GM13977 (cell line): ENCODE data around the gene NUP188.

Source experiments
- DNase-seq: peaks from one replicate; pipeline ENCODE4 v3.0.0; 2012; ENCODE audit warnings: low spot score
- in situ Hi-C: fragments of 300-500 bp; cut with MboI; formaldehyde crosslinking; loops from one replicate; pipeline ENCODE4 v1.12.0; 2022; ENCODE audit warnings: low sequenced_read_pairs, low pct_unique_long_range_greater_than_20kb, mixed read lengths, inconsistent platforms; ENCODE audit not compliant: unreplicated experiment
- TF ChIP-seq, protein P1 (sequence below): IDR thresholded peaks from 2 replicates; pipeline ENCODE4 v1.5.1; 2012; ENCODE audit warnings: mild to moderate bottlenecking, control low read depth; ENCODE audit not compliant: insufficient read depth; ENCODE audit errors: extremely low read depth, missing control alignments

Gene NUP188

DNA sequence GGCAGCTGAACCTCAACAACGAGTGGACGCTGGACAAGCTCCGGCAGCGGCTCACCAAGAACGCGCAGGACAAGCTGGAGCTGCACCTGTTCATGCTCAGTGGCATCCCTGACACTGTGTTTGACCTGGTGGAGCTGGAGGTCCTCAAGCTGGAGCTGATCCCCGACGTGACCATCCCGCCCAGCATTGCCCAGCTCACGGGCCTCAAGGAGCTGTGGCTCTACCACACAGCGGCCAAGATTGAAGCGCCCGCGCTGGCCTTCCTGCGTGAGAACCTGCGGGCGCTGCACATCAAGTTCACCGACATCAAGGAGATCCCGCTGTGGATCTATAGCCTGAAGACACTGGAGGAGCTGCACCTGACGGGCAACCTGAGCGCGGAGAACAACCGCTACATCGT, 39.1 kb upstream of the NUP188 start:
- no peak for DNase-seq
- TF ChIP-seq, protein P1, sequence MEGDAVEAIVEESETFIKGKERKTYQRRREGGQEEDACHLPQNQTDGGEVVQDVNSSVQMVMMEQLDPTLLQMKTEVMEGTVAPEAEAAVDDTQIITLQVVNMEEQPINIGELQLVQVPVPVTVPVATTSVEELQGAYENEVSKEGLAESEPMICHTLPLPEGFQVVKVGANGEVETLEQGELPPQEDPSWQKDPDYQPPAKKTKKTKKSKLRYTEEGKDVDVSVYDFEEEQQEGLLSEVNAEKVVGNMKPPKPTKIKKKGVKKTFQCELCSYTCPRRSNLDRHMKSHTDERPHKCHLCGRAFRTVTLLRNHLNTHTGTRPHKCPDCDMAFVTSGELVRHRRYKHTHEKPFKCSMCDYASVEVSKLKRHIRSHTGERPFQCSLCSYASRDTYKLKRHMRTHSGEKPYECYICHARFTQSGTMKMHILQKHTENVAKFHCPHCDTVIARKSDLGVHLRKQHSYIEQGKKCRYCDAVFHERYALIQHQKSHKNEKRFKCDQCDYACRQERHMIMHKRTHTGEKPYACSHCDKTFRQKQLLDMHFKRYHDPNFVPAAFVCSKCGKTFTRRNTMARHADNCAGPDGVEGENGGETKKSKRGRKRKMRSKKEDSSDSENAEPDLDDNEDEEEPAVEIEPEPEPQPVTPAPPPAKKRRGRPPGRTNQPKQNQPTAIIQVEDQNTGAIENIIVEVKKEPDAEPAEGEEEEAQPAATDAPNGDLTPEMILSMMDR, result no peak
- in situ Hi-C loops, result no loop called here

DNA sequence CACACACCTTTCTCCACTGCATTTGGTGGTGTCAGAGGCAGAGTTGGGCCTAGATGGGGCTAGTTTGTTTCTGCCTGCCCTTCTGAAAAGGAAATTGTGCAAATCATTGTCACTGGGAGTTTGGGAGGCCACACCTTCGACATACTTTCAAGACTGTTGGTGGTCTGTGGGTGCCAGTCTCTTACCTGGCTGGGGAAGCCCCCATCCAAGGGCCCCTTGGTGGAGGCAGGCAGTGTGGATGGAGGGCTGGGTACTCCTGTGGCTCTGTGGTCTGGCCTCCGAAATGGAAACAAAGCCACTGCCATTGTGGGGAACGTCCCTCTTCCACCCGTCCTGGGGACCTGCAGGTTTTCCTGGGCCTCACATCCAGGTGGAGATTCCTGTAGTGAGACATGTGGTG, 37.6 kb upstream of the NUP188 start:
- TF ChIP-seq, protein P1, result no peak
- in situ Hi-C loops, result no loop called here
- no peak for DNase-seq

DNA sequence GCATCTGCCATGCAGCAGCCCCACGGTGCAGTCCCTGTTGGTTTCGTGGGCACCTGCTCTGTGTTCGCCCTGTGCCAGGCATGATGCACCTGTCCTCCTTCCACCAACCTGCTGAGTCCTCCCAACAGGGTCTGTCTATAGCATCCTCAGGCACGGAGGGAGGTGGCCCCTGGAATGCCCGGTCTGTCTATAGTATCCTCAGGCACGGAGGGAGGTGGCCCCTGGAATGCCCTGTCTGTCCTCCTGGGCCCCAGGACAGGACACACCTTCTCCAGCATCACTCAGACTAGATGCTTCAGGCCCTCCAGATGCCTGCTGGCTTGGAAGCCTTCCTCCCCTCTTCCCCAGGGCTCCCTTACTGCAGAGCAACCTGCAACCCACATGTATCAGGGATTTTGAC, 36.6 kb upstream of the NUP188 start:
- in situ Hi-C loops, result no loop called here
- no peak for DNase-seq
- TF ChIP-seq, protein P1, result no peak

DNA sequence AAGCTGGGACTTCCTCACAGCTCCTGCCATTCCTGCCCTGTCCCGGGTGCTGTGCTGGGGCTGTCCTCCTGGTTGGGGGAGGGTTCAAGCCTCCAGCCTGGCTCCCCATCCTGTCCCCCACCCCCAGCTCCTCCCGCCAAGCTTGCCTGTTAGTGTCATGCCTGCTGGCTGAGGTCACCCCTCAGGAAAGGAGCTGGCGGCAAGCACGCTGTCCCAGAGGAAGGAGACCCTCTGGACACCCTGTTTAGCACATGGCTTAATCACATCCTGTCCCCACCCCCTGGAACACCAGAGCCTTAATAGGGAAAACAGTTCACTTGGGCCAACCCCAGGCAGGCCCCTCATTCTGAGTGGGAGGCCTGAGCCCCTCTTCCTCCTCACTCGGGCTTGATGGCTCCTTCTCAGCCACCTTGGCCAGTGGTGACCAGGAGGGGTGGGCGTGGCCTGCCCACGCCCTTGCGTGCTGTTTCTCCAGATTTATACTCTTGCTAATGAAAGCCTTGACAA, 35.9 kb upstream of the NUP188 start:
- in situ Hi-C loops, result no loop called here
- DNase-seq, result no peak

DNA sequence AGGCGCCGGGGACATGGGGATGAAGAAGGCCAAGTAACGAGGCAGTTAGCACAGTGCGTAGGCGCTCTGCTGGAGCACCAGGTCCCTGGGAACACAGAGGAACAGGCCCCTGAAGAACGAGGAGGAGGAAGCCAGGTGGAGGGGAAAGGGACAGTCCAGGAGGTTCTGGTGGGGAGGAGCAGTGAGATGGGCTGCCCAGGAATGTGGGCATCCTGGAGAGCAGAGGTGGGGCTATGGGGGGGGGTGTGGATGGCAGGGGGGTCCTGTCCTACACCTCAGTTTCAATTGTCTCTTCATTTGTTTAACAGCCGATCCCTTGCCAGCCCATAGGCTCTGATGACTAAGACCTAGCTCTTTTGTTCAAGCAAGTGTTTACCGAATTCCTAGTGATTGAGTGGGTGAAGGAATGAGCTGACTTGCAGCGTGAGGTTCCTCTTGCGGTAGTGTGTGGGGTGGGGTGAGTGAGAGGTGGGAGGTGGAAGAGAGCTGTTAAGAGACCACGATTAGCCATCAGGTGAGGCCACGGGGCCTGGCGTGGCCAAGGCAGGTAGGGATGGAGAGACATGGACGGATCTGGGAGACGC, 35.1 kb upstream of the NUP188 start:
- in situ Hi-C loops, result no loop called here
- DNase-seq, result no peak

More for the DNA sequence above, 35.9 kb upstream of the NUP188 start:
- TF ChIP-seq, protein P1, result no peak

DNA sequence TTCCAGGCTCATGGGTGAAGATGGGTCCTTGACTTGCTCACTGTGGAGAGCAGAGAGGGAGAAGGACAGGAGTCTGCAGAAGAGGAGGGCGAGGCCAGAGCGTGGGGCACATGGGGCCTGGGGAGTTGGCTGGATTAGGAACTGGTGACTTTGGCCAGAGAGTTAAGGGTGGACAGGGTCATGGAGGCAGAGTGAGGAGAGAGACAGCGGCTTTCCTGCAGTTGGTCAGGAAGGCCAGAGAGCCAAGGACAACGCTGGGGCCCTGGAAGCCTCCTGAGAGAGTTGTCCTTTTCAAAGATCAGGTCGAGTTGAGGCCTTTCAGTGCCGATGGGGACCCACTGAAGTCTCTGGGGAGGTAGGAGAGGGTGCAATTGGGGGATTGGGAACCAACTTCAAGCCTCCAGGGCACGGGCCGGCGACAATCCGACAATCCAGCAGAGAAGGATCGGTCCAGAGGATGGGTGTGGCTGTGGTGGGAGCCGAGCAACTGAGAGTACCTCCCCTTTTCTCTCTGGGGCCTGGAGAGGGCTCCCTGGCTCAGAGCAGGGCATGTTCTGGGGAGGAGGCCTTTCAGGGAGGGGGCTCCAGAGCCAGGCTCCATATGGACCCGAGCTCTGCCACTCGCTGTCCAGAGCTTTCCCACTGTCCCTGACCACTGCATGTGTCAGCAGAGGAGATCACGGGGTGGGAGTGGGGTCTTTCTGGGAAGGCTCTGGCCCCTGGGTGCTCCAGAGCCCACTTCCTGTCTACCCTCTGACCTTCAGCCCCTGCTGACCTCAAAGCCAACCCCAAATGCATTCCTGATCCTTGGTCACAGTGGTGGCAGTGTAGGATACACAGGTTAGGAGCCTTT, 34.2 kb upstream of the NUP188 start:
- in situ Hi-C loops, result no loop called here
- DNase-seq, result no peak
- TF ChIP-seq, protein P1, result no peak

More for the DNA sequence above, 35.1 kb upstream of the NUP188 start:
- TF ChIP-seq, protein P1, result no peak
